ENCODE data around the gene ILDR2. TPM values are rescaled to one million over a fixed set of nuclear protein-coding genes. Genes with fewer than 3 reads are reported as not detected.

The ILDR2 gene, protein sequence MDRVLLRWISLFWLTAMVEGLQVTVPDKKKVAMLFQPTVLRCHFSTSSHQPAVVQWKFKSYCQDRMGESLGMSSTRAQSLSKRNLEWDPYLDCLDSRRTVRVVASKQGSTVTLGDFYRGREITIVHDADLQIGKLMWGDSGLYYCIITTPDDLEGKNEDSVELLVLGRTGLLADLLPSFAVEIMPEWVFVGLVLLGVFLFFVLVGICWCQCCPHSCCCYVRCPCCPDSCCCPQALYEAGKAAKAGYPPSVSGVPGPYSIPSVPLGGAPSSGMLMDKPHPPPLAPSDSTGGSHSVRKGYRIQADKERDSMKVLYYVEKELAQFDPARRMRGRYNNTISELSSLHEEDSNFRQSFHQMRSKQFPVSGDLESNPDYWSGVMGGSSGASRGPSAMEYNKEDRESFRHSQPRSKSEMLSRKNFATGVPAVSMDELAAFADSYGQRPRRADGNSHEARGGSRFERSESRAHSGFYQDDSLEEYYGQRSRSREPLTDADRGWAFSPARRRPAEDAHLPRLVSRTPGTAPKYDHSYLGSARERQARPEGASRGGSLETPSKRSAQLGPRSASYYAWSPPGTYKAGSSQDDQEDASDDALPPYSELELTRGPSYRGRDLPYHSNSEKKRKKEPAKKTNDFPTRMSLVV
- polyA plus RNA-seq (2013, experiment 1 of 2), result 39.1 TPM
- polyA plus RNA-seq (2013, experiment 2 of 2), result 39.6 TPM

DNA sequence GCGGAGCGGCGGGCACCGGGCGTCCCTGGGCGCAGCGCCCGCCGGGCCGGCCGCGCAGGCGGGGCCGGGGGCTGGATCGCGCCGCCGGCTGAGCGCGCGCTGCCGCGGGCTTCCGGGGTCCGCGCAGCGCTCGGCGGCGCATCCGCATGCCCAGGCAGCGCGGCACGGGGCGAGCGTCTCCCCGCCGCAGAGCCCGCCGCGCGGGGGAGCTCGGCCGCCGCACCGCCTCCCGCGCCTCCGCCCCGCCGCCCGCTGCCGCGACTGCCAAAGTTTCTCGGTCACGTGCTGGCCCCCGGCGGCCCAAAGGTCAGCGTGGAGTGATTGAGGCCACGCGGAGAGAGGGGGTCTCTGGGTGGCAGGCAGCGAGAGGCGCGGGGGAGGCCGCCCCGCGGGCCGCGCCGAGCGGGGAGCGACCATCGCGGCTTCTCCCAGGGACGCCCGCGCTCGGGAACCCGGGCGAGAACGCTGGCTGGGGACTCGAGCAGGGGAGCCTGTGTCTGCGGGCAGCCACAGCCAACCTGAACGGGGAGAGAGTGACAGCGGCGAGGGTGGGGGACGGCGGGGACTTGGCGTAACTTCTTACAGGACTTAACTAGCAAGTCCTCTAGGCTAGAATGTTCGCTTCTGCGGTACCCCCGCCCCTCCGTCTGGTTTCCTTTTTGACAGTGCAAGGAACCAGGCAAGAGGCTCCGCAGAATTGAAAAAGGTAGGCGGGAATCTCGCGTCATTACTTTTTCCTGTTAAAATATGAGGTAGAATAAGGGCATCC lies at the start of gene ILDR2:
Gene ILDR2, minus strand, starts transcription at position 180 of the 769 bp plus-strand sequence. CDS start 272 bp downstream, outside the sequence.
- no peak within 1 kb of the TSS for H4K8ac ChIP-seq (ENCODE audit: low read depth, low read length)
- no peak within 1 kb of the TSS for H3K14ac ChIP-seq (ENCODE audit: low read length)
- peak within 1 kb of the TSS; percentile 96 for H2AFZ ChIP-seq (ENCODE audit: low read length)
- WGBS, 2 donors (ENCODE audit: extremely low coverage in 2 of 2, insufficient read length in 2 of 2, insufficient replicate concordance in 1 of 2), result no CpG with 5 or more reads among the region's 97 CpGs
- peaks cover 20 to 31% of the 10 kb centered on the region in 2 donors for H3K4me1 ChIP-seq (ENCODE audit: control insufficient read depth in 2 of 2, insufficient read depth in 1 of 2, low read depth in 1 of 2, low read length in 2 of 2)
- no peak within 1 kb of the TSS for H2BK12ac ChIP-seq (ENCODE audit: low read length)
- H2BK120ac ChIP-seq (ENCODE audit: low read depth, low read length), result no peak within 1 kb of the TSS
- H3K79me1 ChIP-seq (ENCODE audit: low read depth, low read length), result no peaks in the 10 kb centered on the region
- H3K27me3 ChIP-seq (ENCODE audit: control insufficient read depth in 3 of 3, insufficient read depth in 3 of 3, low read depth in 1 of 3, low read length in 3 of 3), result peaks cover 0 to 8% (median 7%) of the 10 kb centered on the region in 3 experiments
- H3K18ac ChIP-seq (ENCODE audit: low read length), result peak within 1 kb of the TSS; percentile 85
- H2BK5ac ChIP-seq (ENCODE audit: low read length), result no peak within 1 kb of the TSS
- H3K4me2 ChIP-seq (ENCODE audit: insufficient read depth, low read length, poor library complexity, severe bottlenecking), result peak within 1 kb of the TSS; percentile 81
- H3K23ac ChIP-seq (ENCODE audit: low read depth, low read length, poor library complexity), result peak within 1 kb of the TSS; percentile 45
- peak within 1 kb of the TSS; percentile 70 to 85 for H3K4me3 ChIP-seq (ENCODE audit: low read length in 2 of 2)
- no peak within 1 kb of the TSS for H4K91ac ChIP-seq (ENCODE audit: low read depth, low read length, poor library complexity)
- no peak within 1 kb of the TSS for H2AK5ac ChIP-seq (ENCODE audit: low read depth, low read length)
- no peaks in the 10 kb centered on the region for H3K9me3 ChIP-seq (replicated peaks in 1 of 2; ENCODE audit: control insufficient read depth in 2 of 2, insufficient read depth in 1 of 2, low read depth in 1 of 2, low read length in 2 of 2)
- no peaks in the 10 kb centered on the region for H3K36me3 ChIP-seq (replicated peaks in 1 of 2; ENCODE audit: control insufficient read depth in 2 of 2, insufficient read depth in 2 of 2, low read length in 2 of 2)
- no peak within 1 kb of the TSS for H3K4ac ChIP-seq (ENCODE audit: low read length)
- H3K9ac ChIP-seq (ENCODE audit: low read depth, low read length, poor library complexity), result peak within 1 kb of the TSS; percentile 79
- H2BK15ac ChIP-seq (ENCODE audit: low read length), result peak within 1 kb of the TSS; percentile 37
- DNase-seq (ENCODE audit: low spot score), result peak; percentile 63
- peak within 1 kb of the TSS; percentile 20 for H3K27ac ChIP-seq (replicated peaks; ENCODE audit: low read length)

DNA sequence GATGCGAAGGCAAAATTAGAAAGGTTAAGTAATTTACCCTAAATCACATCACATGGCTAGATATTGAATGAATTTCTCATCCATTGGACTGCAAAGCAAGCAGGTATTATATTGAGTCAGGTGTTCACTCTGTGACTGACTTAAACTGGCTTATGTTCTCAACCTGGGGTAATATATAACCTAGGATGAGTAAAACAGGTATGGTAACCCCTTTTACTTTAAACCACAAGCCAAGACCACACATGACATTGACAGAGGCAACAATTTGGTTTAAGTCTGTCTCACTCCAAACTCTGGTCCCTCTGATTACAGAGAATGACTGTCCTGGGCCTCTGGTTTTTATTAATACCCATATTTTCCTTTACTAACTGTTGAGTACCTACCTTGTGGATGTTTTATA lies 47.0 kb upstream of the ILDR2 start:
- H3K18ac ChIP-seq (ENCODE audit: low read length), result no peak overlapping the region
- no peak overlapping the region for H2BK12ac ChIP-seq (ENCODE audit: low read length)
- no peaks in the 10 kb centered on the region for H3K9me3 ChIP-seq (replicated peaks in 1 of 2; ENCODE audit: control insufficient read depth in 2 of 2, insufficient read depth in 1 of 2, low read depth in 1 of 2, low read length in 2 of 2)
- no peak overlapping the region for H3K23ac ChIP-seq (ENCODE audit: low read depth, low read length, poor library complexity)
- H2BK5ac ChIP-seq (ENCODE audit: low read length), result no peak overlapping the region
- H4K8ac ChIP-seq (ENCODE audit: low read depth, low read length), result no peak overlapping the region
- H3K4me3 ChIP-seq (ENCODE audit: low read length in 2 of 2), result no peak overlapping the region
- H3K27me3 ChIP-seq (ENCODE audit: control insufficient read depth in 3 of 3, insufficient read depth in 3 of 3, low read depth in 1 of 3, low read length in 3 of 3), result no peaks in the 10 kb centered on the region
- H3K14ac ChIP-seq (ENCODE audit: low read length), result no peak overlapping the region
- no peak overlapping the region for H4K91ac ChIP-seq (ENCODE audit: low read depth, low read length, poor library complexity)
- no peak overlapping the region for H3K27ac ChIP-seq (replicated peaks; ENCODE audit: low read length)
- H2BK15ac ChIP-seq (ENCODE audit: low read length), result no peak overlapping the region
- peaks cover 0 to 1% of the 10 kb centered on the region in 2 donors for H3K4me1 ChIP-seq (ENCODE audit: control insufficient read depth in 2 of 2, insufficient read depth in 1 of 2, low read depth in 1 of 2, low read length in 2 of 2)
- no peaks in the 10 kb centered on the region for H3K36me3 ChIP-seq (replicated peaks in 1 of 2; ENCODE audit: control insufficient read depth in 2 of 2, insufficient read depth in 2 of 2, low read length in 2 of 2)
- DNase-seq (ENCODE audit: low spot score), result no peak
- no peaks in the 10 kb centered on the region for H3K79me1 ChIP-seq (ENCODE audit: low read depth, low read length)
- WGBS, 2 donors (ENCODE audit: extremely low coverage in 2 of 2, insufficient read length in 2 of 2, insufficient replicate concordance in 1 of 2), result no CpG with 5 or more reads among the region's 1 CpG
- H3K4me2 ChIP-seq (ENCODE audit: insufficient read depth, low read length, poor library complexity, severe bottlenecking), result no peak overlapping the region
- H3K9ac ChIP-seq (ENCODE audit: low read depth, low read length, poor library complexity), result no peak overlapping the region
- H2BK120ac ChIP-seq (ENCODE audit: low read depth, low read length), result no peak overlapping the region
- no peak overlapping the region for H2AK5ac ChIP-seq (ENCODE audit: low read depth, low read length)
- no peak overlapping the region for H3K4ac ChIP-seq (ENCODE audit: low read length)
- no peak overlapping the region for H2AFZ ChIP-seq (ENCODE audit: low read length)

DNA sequence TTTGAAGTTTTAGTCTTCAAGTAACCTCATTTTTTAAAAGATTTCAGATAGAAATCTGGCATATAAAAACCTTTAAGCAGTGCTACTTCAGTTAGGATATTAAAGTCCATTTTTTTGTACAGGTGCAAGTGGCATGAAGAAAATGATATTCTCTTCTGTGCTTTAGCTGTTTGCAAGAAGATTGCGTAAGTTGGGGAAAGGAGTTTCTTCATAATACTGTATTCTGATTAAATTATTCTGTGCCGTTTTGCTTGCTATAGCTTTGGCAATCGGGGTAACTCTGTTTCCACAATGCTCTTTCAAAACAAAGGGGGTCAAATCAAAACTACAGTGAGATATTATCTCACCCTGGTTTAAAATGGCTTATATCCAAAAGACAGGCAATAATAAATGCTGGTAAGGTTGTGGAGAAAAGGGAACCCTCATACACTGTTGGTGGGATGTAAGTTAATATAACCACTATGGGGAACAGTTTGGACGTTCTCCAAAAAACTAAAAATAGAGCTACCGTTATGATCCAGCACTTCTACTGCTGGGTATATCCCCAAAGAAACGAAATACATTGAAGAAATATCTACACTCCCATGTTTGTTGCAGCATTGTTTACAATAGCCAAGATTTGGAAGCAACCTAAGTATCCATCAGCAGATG lies 40.9 kb upstream of the ILDR2 start:
- DNase-seq (ENCODE audit: low spot score), result no peak
- Histone ChIP-seq H2BK15ac (ENCODE audit: low read length) (no peak overlapping the region), H3K4me3 (ENCODE audit: low read length in 2 of 2) (no peak overlapping the region), H3K9ac (ENCODE audit: low read depth, low read length, poor library complexity) (no peak overlapping the region), H3K79me1 (ENCODE audit: low read depth, low read length) (no peaks in the 10 kb centered on the region), H3K18ac (ENCODE audit: low read length) (no peak overlapping the region), H4K8ac (ENCODE audit: low read depth, low read length) (no peak overlapping the region), H4K91ac (ENCODE audit: low read depth, low read length, poor library complexity) (no peak overlapping the region), H2BK12ac (ENCODE audit: low read length) (no peak overlapping the region), H2BK5ac (ENCODE audit: low read length) (no peak overlapping the region), H2AFZ (ENCODE audit: low read length) (no peak overlapping the region), H3K27me3 (ENCODE audit: control insufficient read depth in 3 of 3, insufficient read depth in 3 of 3, low read depth in 1 of 3, low read length in 3 of 3) (no peaks in the 10 kb centered on the region), H3K27ac (replicated peaks; ENCODE audit: low read length) (no peak overlapping the region), H3K4me1 (ENCODE audit: control insufficient read depth in 2 of 2, insufficient read depth in 1 of 2, low read depth in 1 of 2, low read length in 2 of 2) (peaks cover 0 to 3% of the 10 kb centered on the region in 2 donors), H3K36me3 (replicated peaks in 1 of 2; ENCODE audit: control insufficient read depth in 2 of 2, insufficient read depth in 2 of 2, low read length in 2 of 2) (no peaks in the 10 kb centered on the region), H2BK120ac (ENCODE audit: low read depth, low read length) (no peak overlapping the region), H3K23ac (ENCODE audit: low read depth, low read length, poor library complexity) (no peak overlapping the region), H3K14ac (ENCODE audit: low read length) (no peak overlapping the region), H3K4me2 (ENCODE audit: insufficient read depth, low read length, poor library complexity, severe bottlenecking) (no peak overlapping the region), H3K9me3 (replicated peaks in 1 of 2; ENCODE audit: control insufficient read depth in 2 of 2, insufficient read depth in 1 of 2, low read depth in 1 of 2, low read length in 2 of 2) (peaks cover 0 to 2% of the 10 kb centered on the region in 2 donors), H3K4ac (ENCODE audit: low read length) (no peak overlapping the region), H2AK5ac (ENCODE audit: low read depth, low read length) (no peak overlapping the region)
- no CpG with 5 or more reads among the region's 6 CpGs for WGBS, 2 donors (ENCODE audit: extremely low coverage in 2 of 2, insufficient read length in 2 of 2, insufficient replicate concordance in 1 of 2)

Data from neuronal stem cell (in vitro differentiated cells).